ENCODE data around the gene MOSPD3. TPM values are rescaled to one million over a fixed set of nuclear protein-coding genes. Genes with fewer than 3 reads are reported as not detected.

The MOSPD3 gene
- polyA plus RNA-seq, 3 donors = 12.7 to 15.5 (median 13.3) TPM

GRCh38 chr7:100607111-100607510 is 5.2 kb upstream of the MOSPD3 start:
- Histone ChIP-seq H3K36me3 (replicated peaks in 1 of 2; ENCODE audit: control insufficient read depth in 1 of 2, insufficient read depth in 2 of 2, low read length in 2 of 2) (no peaks in the 10 kb centered on the region), H3K27me3 (ENCODE audit: control insufficient read depth in 2 of 2, insufficient read depth in 2 of 2, low read length in 2 of 2) (peaks cover 0 to 24% of the 10 kb centered on the region in 2 donors), H3K27ac (ENCODE audit: low read depth in 1 of 2, low read length in 2 of 2) (no peak overlapping the region), H2AFZ (ENCODE audit: insufficient read depth, low read depth, low read length, poor library complexity, severe bottlenecking) (no peak overlapping the region), H3K79me2 (ENCODE audit: insufficient read depth, low read length) (no peaks in the 10 kb centered on the region), H3K9me3 (replicated peaks in 1 of 2; ENCODE audit: control insufficient read depth in 1 of 2, insufficient read depth in 1 of 2, low read length in 2 of 2) (no peaks in the 10 kb centered on the region), H3K4me3 (replicated peaks in 1 of 3; ENCODE audit: low read depth in 2 of 3, low read length in 3 of 3) (no peak overlapping the region), H4K20me1 (ENCODE audit: insufficient read depth, low read length) (no peaks in the 10 kb centered on the region), H3K4me1 (ENCODE audit: control insufficient read depth in 1 of 2, insufficient read depth in 2 of 2, low read length in 2 of 2) (peaks cover 24 to 32% of the 10 kb centered on the region in 2 donors), H3K4me2 (replicated peaks; ENCODE audit: extremely low read depth, low read length, poor library complexity, severe bottlenecking) (no peak overlapping the region), H3K9ac (ENCODE audit: insufficient read depth, low read length, poor library complexity, severe bottlenecking) (no peak overlapping the region)
- intact Hi-C loops (cut with micrococcal nuclease) = no loop called here
- H3K4me1 Mint-ChIP-seq = peaks cover 23% of the 10 kb centered on the region
- peak overlapping the region in 1 of 2 donors; percentile 36 for H3K4me3 Mint-ChIP-seq
- H3K27me3 Mint-ChIP-seq (ENCODE audit: low read depth in 3 of 3) = peaks cover 15 to 43% (median 41%) of the 10 kb centered on the region in 3 donors
- H3K9me3 Mint-ChIP-seq = peaks cover 0 to 3% (median 0%) of the 10 kb centered on the region in 7 donors
- TF ChIP-seq, protein P1, sequence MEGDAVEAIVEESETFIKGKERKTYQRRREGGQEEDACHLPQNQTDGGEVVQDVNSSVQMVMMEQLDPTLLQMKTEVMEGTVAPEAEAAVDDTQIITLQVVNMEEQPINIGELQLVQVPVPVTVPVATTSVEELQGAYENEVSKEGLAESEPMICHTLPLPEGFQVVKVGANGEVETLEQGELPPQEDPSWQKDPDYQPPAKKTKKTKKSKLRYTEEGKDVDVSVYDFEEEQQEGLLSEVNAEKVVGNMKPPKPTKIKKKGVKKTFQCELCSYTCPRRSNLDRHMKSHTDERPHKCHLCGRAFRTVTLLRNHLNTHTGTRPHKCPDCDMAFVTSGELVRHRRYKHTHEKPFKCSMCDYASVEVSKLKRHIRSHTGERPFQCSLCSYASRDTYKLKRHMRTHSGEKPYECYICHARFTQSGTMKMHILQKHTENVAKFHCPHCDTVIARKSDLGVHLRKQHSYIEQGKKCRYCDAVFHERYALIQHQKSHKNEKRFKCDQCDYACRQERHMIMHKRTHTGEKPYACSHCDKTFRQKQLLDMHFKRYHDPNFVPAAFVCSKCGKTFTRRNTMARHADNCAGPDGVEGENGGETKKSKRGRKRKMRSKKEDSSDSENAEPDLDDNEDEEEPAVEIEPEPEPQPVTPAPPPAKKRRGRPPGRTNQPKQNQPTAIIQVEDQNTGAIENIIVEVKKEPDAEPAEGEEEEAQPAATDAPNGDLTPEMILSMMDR (IDR thresholded peaks at IDR 0.05) = no peak
- H3K27ac Mint-ChIP-seq = no peak overlapping the region
- WGBS (ENCODE audit: insufficient coverage) = 98% methylated on average over 5 of the region's 8 CpGs
- DNase-seq = no peak
- peaks cover 0 to 4% of the 10 kb centered on the region in 2 donors for H3K36me3 Mint-ChIP-seq

GRCh38 chr7:100609958-100610357 is 2.4 kb upstream of the MOSPD3 start:
- H3K9me3 ChIP-seq (replicated peaks in 1 of 2; ENCODE audit: control insufficient read depth in 1 of 2, insufficient read depth in 1 of 2, low read length in 2 of 2) = no peaks in the 10 kb centered on the region
- no peak overlapping the region for H3K4me3 ChIP-seq (replicated peaks in 1 of 3; ENCODE audit: low read depth in 2 of 3, low read length in 3 of 3)
- no peak overlapping the region for H3K9ac ChIP-seq (ENCODE audit: insufficient read depth, low read length, poor library complexity, severe bottlenecking)
- Mint-ChIP-seq H3K27ac (no peak overlapping the region), H3K27me3 (ENCODE audit: low read depth in 3 of 3) (peaks cover 13 to 30% (median 27%) of the 10 kb centered on the region in 3 donors), H3K9me3 (peaks cover 0 to 3% (median 0%) of the 10 kb centered on the region in 7 donors), H3K36me3 (peaks cover 5 to 11% of the 10 kb centered on the region in 2 donors), H3K4me1 (peaks cover 31% of the 10 kb centered on the region), H3K4me3 (no peak overlapping the region)
- no peak for DNase-seq
- peaks cover 4% of the 10 kb centered on the region for H3K79me2 ChIP-seq (ENCODE audit: insufficient read depth, low read length)
- peaks cover 33 to 38% of the 10 kb centered on the region in 2 donors for H3K4me1 ChIP-seq (ENCODE audit: control insufficient read depth in 1 of 2, insufficient read depth in 2 of 2, low read length in 2 of 2)
- H3K27ac ChIP-seq (ENCODE audit: low read depth in 1 of 2, low read length in 2 of 2) = no peak overlapping the region
- no peaks in the 10 kb centered on the region for H3K36me3 ChIP-seq (replicated peaks in 1 of 2; ENCODE audit: control insufficient read depth in 1 of 2, insufficient read depth in 2 of 2, low read length in 2 of 2)
- WGBS (ENCODE audit: insufficient coverage) = 90% methylated on average over 5 of the region's 5 CpGs
- peaks cover 0 to 16% of the 10 kb centered on the region in 2 donors for H3K27me3 ChIP-seq (ENCODE audit: control insufficient read depth in 2 of 2, insufficient read depth in 2 of 2, low read length in 2 of 2)
- H2AFZ ChIP-seq (ENCODE audit: insufficient read depth, low read depth, low read length, poor library complexity, severe bottlenecking) = no peak overlapping the region
- no peaks in the 10 kb centered on the region for H4K20me1 ChIP-seq (ENCODE audit: insufficient read depth, low read length)
- no peak overlapping the region for H3K4me2 ChIP-seq (replicated peaks; ENCODE audit: extremely low read depth, low read length, poor library complexity, severe bottlenecking)
- intact Hi-C loops (cut with micrococcal nuclease) = loop anchor here in 1 of 2 donors (5.0 kb wide), 1 partner anchor 277 kb away; the partner anchor contains the start of gene UFSP1
- TF ChIP-seq, protein P1 (IDR thresholded peaks at IDR 0.05) = no peak

Data from CD14-positive monocyte (primary cell).